Measurements from ENCODE around the gene DTNB. TPM values are rescaled to one million over a fixed set of nuclear protein-coding genes. Genes with fewer than 3 reads are reported as not detected.

Gene DTNB
- total RNA-seq, 2 experiments from 2014 or later, result 23.7 to 49.8 TPM

GRCh38 chr2:25377822-25378421 lies 295.5 kb downstream of the DTNB start:
- CTCF ChIA-PET, result interaction anchor here (0.7 to 10.0 kb wide), 19 partner anchors 10 to 189 kb away, joined by 3 to 109 read pairs (median 5); no protein-coding TSS in a partner anchor
- Mint-ChIP-seq H3K4me1 (peaks cover 31% of the 10 kb centered on the region), H3K4me3 (no peak overlapping the region), H3K27me3 (no peaks in the 10 kb centered on the region), H3K36me3 (peaks cover 3% of the 10 kb centered on the region), H3K27ac (peak overlapping the region; percentile 98), H3K9me3 (ENCODE audit: low read depth) (no peaks in the 10 kb centered on the region)
- no peak for ATAC-seq
- no peak for DNase-seq

- H3K36me3 Mint-ChIP-seq, result peaks cover 3% of the 10 kb centered on the region
- H3K27me3 Mint-ChIP-seq, result no peaks in the 10 kb centered on the region
- ATAC-seq (peak; percentile 100), DNase-seq (peak; percentile 97)
- H3K27ac Mint-ChIP-seq, result peak overlapping the region; percentile 98
- H3K9me3 Mint-ChIP-seq (ENCODE audit: low read depth), result no peaks in the 10 kb centered on the region
- peaks cover 31% of the 10 kb centered on the region for H3K4me1 Mint-ChIP-seq
- CTCF ChIA-PET, result interaction anchor here (0.7 to 10.0 kb wide), 35 partner anchors 9 to 211 kb away, joined by 3 to 109 read pairs (median 4); partner anchors contain the start of gene DNMT3A
- peak overlapping the region; percentile 67 for H3K4me3 Mint-ChIP-seq
Measured at GRCh38 chr2:25376750-25377621, 296.4 kb downstream of the DTNB start.

GRCh38 chr2:25375989-25376545 lies 297.3 kb downstream of the DTNB start:
- no peak for DNase-seq
- CTCF ChIA-PET, result interaction anchor here (0.5 to 10.0 kb wide), 27 partner anchors 11 to 374 kb away, joined by 3 to 109 read pairs (median 4); partner anchors contain the start of gene DNMT3A
- Mint-ChIP-seq H3K27ac (peak overlapping the region; percentile 73), H3K36me3 (peaks cover 3% of the 10 kb centered on the region), H3K9me3 (ENCODE audit: low read depth) (no peaks in the 10 kb centered on the region), H3K4me3 (no peak overlapping the region), H3K27me3 (no peaks in the 10 kb centered on the region), H3K4me1 (peaks cover 31% of the 10 kb centered on the region)
- ATAC-seq, result no peak

GRCh38 chr2:25375371-25375988 lies 297.9 kb downstream of the DTNB start:
- Mint-ChIP-seq H3K36me3 (peaks cover 3% of the 10 kb centered on the region), H3K27me3 (no peaks in the 10 kb centered on the region), H3K4me1 (peaks cover 31% of the 10 kb centered on the region), H3K9me3 (ENCODE audit: low read depth) (no peaks in the 10 kb centered on the region), H3K27ac (no peak overlapping the region), H3K4me3 (no peak overlapping the region)
- CTCF ChIA-PET, result interaction anchor here (0.5 to 10.0 kb wide), 19 partner anchors 10 to 373 kb away, joined by 3 to 109 read pairs (median 5); partner anchors contain the start of gene DNMT3A
- peak; percentile 39 for DNase-seq
- no peak for ATAC-seq

GRCh38 chr2:25374827-25375226 lies 298.6 kb downstream of the DTNB start:
- ATAC-seq, result no peak
- Mint-ChIP-seq H3K4me1 (peaks cover 30% of the 10 kb centered on the region), H3K9me3 (ENCODE audit: low read depth) (no peaks in the 10 kb centered on the region), H3K27ac (no peak overlapping the region), H3K27me3 (no peaks in the 10 kb centered on the region), H3K36me3 (peaks cover 3% of the 10 kb centered on the region), H3K4me3 (no peak overlapping the region)
- CTCF ChIA-PET, result interaction anchor here (1.5 to 10.0 kb wide), 3 partner anchors 13 to 32 kb away, joined by 4 to 109 read pairs (median 13); partner anchors contain the start of gene DNMT3A
- DNase-seq, result no peak

GRCh38 chr2:25374411-25374810 lies 299.0 kb downstream of the DTNB start:
- CTCF ChIA-PET, result interaction anchor here (2.2 to 10.0 kb wide), 2 partner anchors 13 to 32 kb away, joined by 13 to 109 read pairs; partner anchors contain the start of gene DNMT3A
- ATAC-seq (no peak), DNase-seq (no peak)
- H3K9me3 Mint-ChIP-seq (ENCODE audit: low read depth), result no peaks in the 10 kb centered on the region
- H3K27me3 Mint-ChIP-seq, result no peaks in the 10 kb centered on the region
- no peak overlapping the region for H3K27ac Mint-ChIP-seq
- H3K36me3 Mint-ChIP-seq, result peaks cover 3% of the 10 kb centered on the region
- peaks cover 27% of the 10 kb centered on the region for H3K4me1 Mint-ChIP-seq
- H3K4me3 Mint-ChIP-seq, result no peak overlapping the region

GRCh38 chr2:25373269-25373981 lies 300.0 kb downstream of the DTNB start:
- H3K27me3 Mint-ChIP-seq, result no peaks in the 10 kb centered on the region
- DNase-seq (no peak), ATAC-seq (no peak)
- CTCF ChIA-PET, result interaction anchor here (10.0 kb wide), 1 partner anchor 12 kb away, joined by 109 read pairs; no protein-coding TSS in a partner anchor
- H3K4me3 Mint-ChIP-seq, result no peak overlapping the region
- peaks cover 18% of the 10 kb centered on the region for H3K4me1 Mint-ChIP-seq
- H3K9me3 Mint-ChIP-seq (ENCODE audit: low read depth), result no peaks in the 10 kb centered on the region
- peak overlapping the region; percentile 12 for H3K27ac Mint-ChIP-seq
- no peaks in the 10 kb centered on the region for H3K36me3 Mint-ChIP-seq

- Mint-ChIP-seq H3K4me1 (peaks cover 13% of the 10 kb centered on the region), H3K27me3 (no peaks in the 10 kb centered on the region), H3K27ac (peak overlapping the region; percentile 12), H3K9me3 (ENCODE audit: low read depth) (no peaks in the 10 kb centered on the region), H3K4me3 (no peak overlapping the region), H3K36me3 (no peaks in the 10 kb centered on the region)
- ATAC-seq, result no peak
- CTCF ChIA-PET, result interaction anchor here (1.1 to 10.0 kb wide), 2 partner anchors 11 to 30 kb away, joined by 3 to 109 read pairs; no protein-coding TSS in a partner anchor
- DNase-seq, result peak; percentile 36
Measured at GRCh38 chr2:25372405-25373268, 300.7 kb downstream of the DTNB start.

- ATAC-seq, result no peak
- DNase-seq, result peak; percentile 34
- Mint-ChIP-seq H3K4me3 (no peak overlapping the region), H3K27me3 (no peaks in the 10 kb centered on the region), H3K36me3 (no peaks in the 10 kb centered on the region), H3K9me3 (ENCODE audit: low read depth) (no peaks in the 10 kb centered on the region), H3K4me1 (peaks cover 5% of the 10 kb centered on the region), H3K27ac (no peak overlapping the region)
- CTCF ChIA-PET, result interaction anchor here (1.1 to 10.0 kb wide), 2 partner anchors 10 to 29 kb away, joined by 3 to 109 read pairs; no protein-coding TSS in a partner anchor
Measured at GRCh38 chr2:25371253-25372241, 301.8 kb downstream of the DTNB start.

GRCh38 chr2:25369876-25370275 lies 303.5 kb downstream of the DTNB start:
- no peaks in the 10 kb centered on the region for H3K27me3 Mint-ChIP-seq
- H3K4me1 Mint-ChIP-seq, result no peaks in the 10 kb centered on the region
- no peak overlapping the region for H3K27ac Mint-ChIP-seq
- ATAC-seq (no peak), DNase-seq (no peak)
- CTCF ChIA-PET, result interaction anchor here (1.0 kb wide), 1 partner anchor 23 kb away, joined by 3 read pairs; no protein-coding TSS in a partner anchor
- no peaks in the 10 kb centered on the region for H3K36me3 Mint-ChIP-seq
- no peaks in the 10 kb centered on the region for H3K9me3 Mint-ChIP-seq (ENCODE audit: low read depth)
- no peak overlapping the region for H3K4me3 Mint-ChIP-seq

GRCh38 chr2:25369439-25369838 lies 303.9 kb downstream of the DTNB start:
- no peaks in the 10 kb centered on the region for H3K36me3 Mint-ChIP-seq
- no peaks in the 10 kb centered on the region for H3K9me3 Mint-ChIP-seq (ENCODE audit: low read depth)
- H3K4me1 Mint-ChIP-seq, result no peaks in the 10 kb centered on the region
- no peak overlapping the region for H3K4me3 Mint-ChIP-seq
- DNase-seq (no peak), ATAC-seq (no peak)
- no peaks in the 10 kb centered on the region for H3K27me3 Mint-ChIP-seq
- CTCF ChIA-PET, result interaction anchor here (1.0 kb wide), 1 partner anchor 22 kb away, joined by 3 read pairs; no protein-coding TSS in a partner anchor
- H3K27ac Mint-ChIP-seq, result no peak overlapping the region

All from activated CD8-positive, alpha-beta memory T cell treated with anti-CD3 and anti-CD28 coated beads, Interleukin-2, amount 10 ng/mL, durations not matched to agents 7 days and 5 days (primary cell).